ENCODE measurements around the gene PRAMEF15. TPM values are rescaled to one million over a fixed set of nuclear protein-coding genes. Genes with fewer than 3 reads are reported as not detected.
"Not testable (repeated sequence)": the region's sequence is repeated elsewhere in the genome, so short reads cannot be mapped to it uniquely, and the experiment has no call there.

The PRAMEF15 gene
- total and polyA plus RNA-seq, 9 of the 15 experiments (the other 6 are each of a cell fraction or from before 2014, with no cell fraction given): not detected

GRCh38 chr1:13285037-13285436 is 30.3 kb upstream of the PRAMEF15 start, which contains the start of gene PRAMEF8:
Gene PRAMEF8 (minus strand): TSS chr1:13285137. CDS start chr1:13284091, 1,046 bp downstream.
- H3K4me2 ChIP-seq (ENCODE audit: insufficient read depth, low read length); H3K27ac ChIP-seq (ENCODE audit: extremely low read depth, low read depth, low read length); H3K9me1 ChIP-seq (ENCODE audit: control insufficient read depth, insufficient read depth, low read length); H3K4me1 ChIP-seq (replicated peaks in 1 of 2; ENCODE audit: control insufficient read depth in 2 of 2, insufficient read depth in 2 of 2, low read length in 2 of 2); in situ Hi-C loops (cut with MboI); H3K9ac ChIP-seq (ENCODE audit: insufficient read depth in 1 of 2, low read depth in 2 of 2, low read length in 2 of 2); H4K20me1 ChIP-seq (replicated peaks; ENCODE audit: control insufficient read depth, insufficient read depth, low read length); H3K27me3 ChIP-seq (ENCODE audit: control insufficient read depth in 2 of 2, insufficient read depth in 2 of 2, low read length in 2 of 2); ATAC-seq; BruUV-seq (replicated peaks); H3K4me3 ChIP-seq; intact Hi-C loops (cut with micrococcal nuclease); CTCF ChIA-PET (ENCODE audit: low intra/inter-chr PET ratio); FAIRE-seq; H2AFZ ChIP-seq (ENCODE audit: low read depth, low read length); H3K9me3 ChIP-seq (replicated peaks; ENCODE audit: control insufficient read depth, insufficient read depth, low read depth, low read length); DNase-seq (ENCODE audit: extremely low read depth in 1 of 4, low spot score in 3 of 4); H3K36me3 ChIP-seq (ENCODE audit: control insufficient read depth, insufficient read depth, low read length); POLR2A ChIA-PET; H3K79me2 ChIP-seq (ENCODE audit: control insufficient read depth, insufficient read depth, low read length): not testable (repeated sequence)
- no CpG with 5 or more reads among the region's 1 CpG for WGBS (ENCODE audit: insufficient coverage, low coverage, missing lambda C conversion rate)

- H3K4me2 ChIP-seq (ENCODE audit: insufficient read depth, low read length); in situ Hi-C loops (cut with MboI); H3K9me1 ChIP-seq (ENCODE audit: control insufficient read depth, insufficient read depth, low read length); H3K36me3 ChIP-seq (ENCODE audit: control insufficient read depth, insufficient read depth, low read length); POLR2A ChIA-PET; H3K9ac ChIP-seq (ENCODE audit: insufficient read depth in 1 of 2, low read depth in 2 of 2, low read length in 2 of 2); H3K4me1 ChIP-seq (replicated peaks in 1 of 2; ENCODE audit: control insufficient read depth in 2 of 2, insufficient read depth in 2 of 2, low read length in 2 of 2); FAIRE-seq; CTCF ChIA-PET (ENCODE audit: low intra/inter-chr PET ratio); DNase-seq (ENCODE audit: extremely low read depth in 1 of 4, low spot score in 3 of 4); intact Hi-C loops (cut with micrococcal nuclease); H3K27ac ChIP-seq (ENCODE audit: extremely low read depth, low read depth, low read length); H2AFZ ChIP-seq (ENCODE audit: low read depth, low read length); H3K9me3 ChIP-seq (replicated peaks; ENCODE audit: control insufficient read depth, insufficient read depth, low read depth, low read length); H3K4me3 ChIP-seq; H3K27me3 ChIP-seq (ENCODE audit: control insufficient read depth in 2 of 2, insufficient read depth in 2 of 2, low read length in 2 of 2); ATAC-seq; H4K20me1 ChIP-seq (replicated peaks; ENCODE audit: control insufficient read depth, insufficient read depth, low read length); BruUV-seq (replicated peaks); H3K79me2 ChIP-seq (ENCODE audit: control insufficient read depth, insufficient read depth, low read length): not testable (repeated sequence)
- 0% methylated on average over 2 of the region's 3 CpGs for WGBS (ENCODE audit: insufficient coverage, low coverage, missing lambda C conversion rate)
Measured at GRCh38 chr1:13289030-13289429, 26.4 kb upstream of the PRAMEF15 start.

GRCh38 chr1:13297216-13297931 is 18.0 kb upstream of the PRAMEF15 start:
- DNase-seq (ENCODE audit: extremely low read depth in 1 of 4, low spot score in 3 of 4); H3K27me3 ChIP-seq (ENCODE audit: control insufficient read depth in 2 of 2, insufficient read depth in 2 of 2, low read length in 2 of 2); POLR2A ChIA-PET; H3K9me1 ChIP-seq (ENCODE audit: control insufficient read depth, insufficient read depth, low read length); FAIRE-seq; H4K20me1 ChIP-seq (replicated peaks; ENCODE audit: control insufficient read depth, insufficient read depth, low read length); H3K27ac ChIP-seq (ENCODE audit: extremely low read depth, low read depth, low read length); H3K79me2 ChIP-seq (ENCODE audit: control insufficient read depth, insufficient read depth, low read length); H3K9ac ChIP-seq (ENCODE audit: insufficient read depth in 1 of 2, low read depth in 2 of 2, low read length in 2 of 2); H3K36me3 ChIP-seq (ENCODE audit: control insufficient read depth, insufficient read depth, low read length); H2AFZ ChIP-seq (ENCODE audit: low read depth, low read length); in situ Hi-C loops (cut with MboI); H3K4me1 ChIP-seq (replicated peaks in 1 of 2; ENCODE audit: control insufficient read depth in 2 of 2, insufficient read depth in 2 of 2, low read length in 2 of 2); H3K4me2 ChIP-seq (ENCODE audit: insufficient read depth, low read length); intact Hi-C loops (cut with micrococcal nuclease); ATAC-seq; H3K4me3 ChIP-seq; H3K9me3 ChIP-seq (replicated peaks; ENCODE audit: control insufficient read depth, insufficient read depth, low read depth, low read length); BruUV-seq (replicated peaks); CTCF ChIA-PET (ENCODE audit: low intra/inter-chr PET ratio): not testable (repeated sequence)
- 0% methylated on average over 1 of the region's 5 CpGs for WGBS (ENCODE audit: insufficient coverage, low coverage, missing lambda C conversion rate)

- BruUV-seq (replicated peaks); DNase-seq (ENCODE audit: extremely low read depth in 1 of 4, low spot score in 3 of 4); H4K20me1 ChIP-seq (replicated peaks; ENCODE audit: control insufficient read depth, insufficient read depth, low read length); H3K9ac ChIP-seq (ENCODE audit: insufficient read depth in 1 of 2, low read depth in 2 of 2, low read length in 2 of 2); CTCF ChIA-PET (ENCODE audit: low intra/inter-chr PET ratio); H3K4me1 ChIP-seq (replicated peaks in 1 of 2; ENCODE audit: control insufficient read depth in 2 of 2, insufficient read depth in 2 of 2, low read length in 2 of 2); H3K4me2 ChIP-seq (ENCODE audit: insufficient read depth, low read length); H3K79me2 ChIP-seq (ENCODE audit: control insufficient read depth, insufficient read depth, low read length); H3K9me3 ChIP-seq (replicated peaks; ENCODE audit: control insufficient read depth, insufficient read depth, low read depth, low read length); POLR2A ChIA-PET; intact Hi-C loops (cut with micrococcal nuclease); H3K27ac ChIP-seq (ENCODE audit: extremely low read depth, low read depth, low read length); in situ Hi-C loops (cut with MboI); H3K27me3 ChIP-seq (ENCODE audit: control insufficient read depth in 2 of 2, insufficient read depth in 2 of 2, low read length in 2 of 2); H3K9me1 ChIP-seq (ENCODE audit: control insufficient read depth, insufficient read depth, low read length); H3K4me3 ChIP-seq; H2AFZ ChIP-seq (ENCODE audit: low read depth, low read length); FAIRE-seq; H3K36me3 ChIP-seq (ENCODE audit: control insufficient read depth, insufficient read depth, low read length); ATAC-seq: not testable (repeated sequence)
- 0% methylated on average over 4 of the region's 27 CpGs for WGBS (ENCODE audit: insufficient coverage, low coverage, missing lambda C conversion rate)
Measured at GRCh38 chr1:13298699-13299098, 16.7 kb upstream of the PRAMEF15 start.
